WTC11 (cell line): ENCODE measurements around the gene SYT5.

Experiments
- CTCF ChIP-seq: fragments of 200-600 bp; IDR thresholded peaks from 2 replicates; pipeline ENCODE4 v1.8.0; 2022; ENCODE audit warnings: antibody characterized with exemption
- ELF4 ChIP-seq: sonication (generic); formaldehyde crosslinking; IDR thresholded peaks from 2 replicates; pipeline ENCODE4 v1.8.1; 2022; ENCODE audit warnings: low read depth, mild to moderate bottlenecking, moderate library complexity, missing genetic modification reagents
- GABPB1 ChIP-seq: sonication (generic); formaldehyde crosslinking; IDR thresholded peaks from 2 replicates; pipeline ENCODE4 v1.8.1; 2023; ENCODE audit warnings: mild to moderate bottlenecking, missing genetic modification reagents
- NR1H2 ChIP-seq: sonication (generic); formaldehyde crosslinking; IDR thresholded peaks from 2 replicates; pipeline ENCODE4 v1.9.0; 2021; ENCODE audit warnings: mild to moderate bottlenecking, moderate library complexity, missing genetic modification reagents
- SMAD3 ChIP-seq: sonication (generic); formaldehyde crosslinking; IDR thresholded peaks from 2 replicates; pipeline ENCODE4 v1.8.0; 2022; ENCODE audit warnings: missing genetic modification reagents, mild to moderate bottlenecking, borderline replicate concordance
- USF1 ChIP-seq: sonication (generic); formaldehyde crosslinking; IDR thresholded peaks from 2 replicates; pipeline ENCODE4 v1.8.0; 2022; ENCODE audit warnings: mild to moderate bottlenecking, missing genetic modification reagents
- ZBTB21 ChIP-seq: sonication (generic); formaldehyde crosslinking; IDR thresholded peaks from 2 replicates; pipeline ENCODE4 v1.8.1; 2023; ENCODE audit warnings: mild to moderate bottlenecking, missing genetic modification reagents, borderline replicate concordance
- TF ChIP-seq, protein P1 (sequence below): sonication (generic); formaldehyde crosslinking; IDR thresholded peaks from 2 replicates; pipeline ENCODE4 v1.8.1; 2023; ENCODE audit warnings: mild to moderate bottlenecking, missing genetic modification reagents

DNA sequence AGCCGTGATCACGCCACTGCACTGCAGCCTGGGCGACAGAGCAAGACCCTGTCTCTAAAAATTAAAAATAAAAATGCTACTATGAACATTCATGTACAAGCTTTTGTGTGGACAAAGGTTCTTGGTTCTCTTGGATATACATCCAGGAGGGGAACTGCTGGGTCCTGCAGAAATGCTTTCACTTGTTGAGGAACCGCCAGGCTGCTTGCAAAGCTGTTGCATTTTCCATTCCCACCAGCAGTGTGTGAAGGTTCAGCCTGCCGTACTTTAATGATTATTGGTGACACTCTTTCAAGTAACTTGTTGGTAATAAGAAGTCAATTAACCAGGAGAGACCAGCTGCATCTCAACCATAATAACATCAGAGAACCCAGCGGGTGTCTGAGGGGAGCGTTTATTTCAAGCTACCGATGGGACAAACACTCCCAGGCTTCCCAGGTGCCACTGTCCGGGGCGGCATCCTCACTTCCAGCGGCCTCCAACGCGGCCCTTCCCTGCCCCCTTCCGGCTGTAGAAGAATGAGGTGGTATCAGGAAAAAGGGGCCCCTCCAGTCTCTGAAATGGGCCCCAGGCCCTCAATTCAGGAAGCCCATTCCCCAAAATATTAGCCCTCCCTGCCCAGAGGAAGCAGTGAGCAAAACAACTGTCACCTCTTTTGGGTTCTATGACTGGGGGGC lies 47.5 kb downstream of the SYT5 start:
- no peak for TF ChIP-seq CTCF
- TF ChIP-seq NR1H2, result no peak
- no peak for TF ChIP-seq ZBTB21 (CRISPR knock-in tag)
- no peak for TF ChIP-seq USF1
- TF ChIP-seq GABPB1 (CRISPR knock-in tag), result no peak
- no peak for TF ChIP-seq ELF4 (CRISPR knock-in tag)
- no peak for TF ChIP-seq SMAD3 (CRISPR knock-in tag)
- TF ChIP-seq, protein P1, sequence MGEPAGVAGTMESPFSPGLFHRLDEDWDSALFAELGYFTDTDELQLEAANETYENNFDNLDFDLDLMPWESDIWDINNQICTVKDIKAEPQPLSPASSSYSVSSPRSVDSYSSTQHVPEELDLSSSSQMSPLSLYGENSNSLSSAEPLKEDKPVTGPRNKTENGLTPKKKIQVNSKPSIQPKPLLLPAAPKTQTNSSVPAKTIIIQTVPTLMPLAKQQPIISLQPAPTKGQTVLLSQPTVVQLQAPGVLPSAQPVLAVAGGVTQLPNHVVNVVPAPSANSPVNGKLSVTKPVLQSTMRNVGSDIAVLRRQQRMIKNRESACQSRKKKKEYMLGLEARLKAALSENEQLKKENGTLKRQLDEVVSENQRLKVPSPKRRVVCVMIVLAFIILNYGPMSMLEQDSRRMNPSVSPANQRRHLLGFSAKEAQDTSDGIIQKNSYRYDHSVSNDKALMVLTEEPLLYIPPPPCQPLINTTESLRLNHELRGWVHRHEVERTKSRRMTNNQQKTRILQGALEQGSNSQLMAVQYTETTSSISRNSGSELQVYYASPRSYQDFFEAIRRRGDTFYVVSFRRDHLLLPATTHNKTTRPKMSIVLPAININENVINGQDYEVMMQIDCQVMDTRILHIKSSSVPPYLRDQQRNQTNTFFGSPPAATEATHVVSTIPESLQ (CRISPR knock-in tag), result no peak
